ENCODE results near the gene E2F2. TPM values are rescaled to one million over a fixed set of nuclear protein-coding genes. Genes with fewer than 3 reads are reported as not detected.

Gene E2F2
- total RNA-seq, 1 donor from 2014 or later = 1.3 TPM

GRCh38 chr1:23472351-23473036 lies 58.5 kb downstream of the E2F2 start:
- no peaks in the 10 kb centered on the region for H3K27me3 Mint-ChIP-seq (ENCODE audit: unreplicated experiment)
- no peaks in the 10 kb centered on the region for H3K9me3 Mint-ChIP-seq (ENCODE audit: unreplicated experiment)

GRCh38 chr1:23471473-23472075 lies 59.5 kb downstream of the E2F2 start:
- Mint-ChIP-seq H3K4me3 (ENCODE audit: unreplicated experiment) (no peak overlapping the region), H3K9me3 (ENCODE audit: unreplicated experiment) (no peaks in the 10 kb centered on the region), H3K36me3 (ENCODE audit: unreplicated experiment) (no peaks in the 10 kb centered on the region), H3K27ac (ENCODE audit: unreplicated experiment) (no peak overlapping the region), H3K4me1 (ENCODE audit: unreplicated experiment) (peaks cover 21% of the 10 kb centered on the region), H3K27me3 (ENCODE audit: unreplicated experiment) (no peaks in the 10 kb centered on the region)
- DNase-seq (ENCODE audit: extremely low spot score, unreplicated experiment) = no peak
- TF ChIP-seq, protein P1, sequence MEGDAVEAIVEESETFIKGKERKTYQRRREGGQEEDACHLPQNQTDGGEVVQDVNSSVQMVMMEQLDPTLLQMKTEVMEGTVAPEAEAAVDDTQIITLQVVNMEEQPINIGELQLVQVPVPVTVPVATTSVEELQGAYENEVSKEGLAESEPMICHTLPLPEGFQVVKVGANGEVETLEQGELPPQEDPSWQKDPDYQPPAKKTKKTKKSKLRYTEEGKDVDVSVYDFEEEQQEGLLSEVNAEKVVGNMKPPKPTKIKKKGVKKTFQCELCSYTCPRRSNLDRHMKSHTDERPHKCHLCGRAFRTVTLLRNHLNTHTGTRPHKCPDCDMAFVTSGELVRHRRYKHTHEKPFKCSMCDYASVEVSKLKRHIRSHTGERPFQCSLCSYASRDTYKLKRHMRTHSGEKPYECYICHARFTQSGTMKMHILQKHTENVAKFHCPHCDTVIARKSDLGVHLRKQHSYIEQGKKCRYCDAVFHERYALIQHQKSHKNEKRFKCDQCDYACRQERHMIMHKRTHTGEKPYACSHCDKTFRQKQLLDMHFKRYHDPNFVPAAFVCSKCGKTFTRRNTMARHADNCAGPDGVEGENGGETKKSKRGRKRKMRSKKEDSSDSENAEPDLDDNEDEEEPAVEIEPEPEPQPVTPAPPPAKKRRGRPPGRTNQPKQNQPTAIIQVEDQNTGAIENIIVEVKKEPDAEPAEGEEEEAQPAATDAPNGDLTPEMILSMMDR (IDR thresholded peaks at IDR 0.05) = no peak

More at GRCh38 chr1:23472351-23473036, 58.5 kb downstream of the E2F2 start:
- TF ChIP-seq, protein P1 (IDR thresholded peaks at IDR 0.05) = no peak
- DNase-seq (ENCODE audit: extremely low spot score, unreplicated experiment) = no peak
- H3K36me3 Mint-ChIP-seq (ENCODE audit: unreplicated experiment) = no peaks in the 10 kb centered on the region
- H3K4me1 Mint-ChIP-seq (ENCODE audit: unreplicated experiment) = peaks cover 21% of the 10 kb centered on the region
- no peak overlapping the region for H3K27ac Mint-ChIP-seq (ENCODE audit: unreplicated experiment)
- H3K4me3 Mint-ChIP-seq (ENCODE audit: unreplicated experiment) = no peak overlapping the region

DNA sequence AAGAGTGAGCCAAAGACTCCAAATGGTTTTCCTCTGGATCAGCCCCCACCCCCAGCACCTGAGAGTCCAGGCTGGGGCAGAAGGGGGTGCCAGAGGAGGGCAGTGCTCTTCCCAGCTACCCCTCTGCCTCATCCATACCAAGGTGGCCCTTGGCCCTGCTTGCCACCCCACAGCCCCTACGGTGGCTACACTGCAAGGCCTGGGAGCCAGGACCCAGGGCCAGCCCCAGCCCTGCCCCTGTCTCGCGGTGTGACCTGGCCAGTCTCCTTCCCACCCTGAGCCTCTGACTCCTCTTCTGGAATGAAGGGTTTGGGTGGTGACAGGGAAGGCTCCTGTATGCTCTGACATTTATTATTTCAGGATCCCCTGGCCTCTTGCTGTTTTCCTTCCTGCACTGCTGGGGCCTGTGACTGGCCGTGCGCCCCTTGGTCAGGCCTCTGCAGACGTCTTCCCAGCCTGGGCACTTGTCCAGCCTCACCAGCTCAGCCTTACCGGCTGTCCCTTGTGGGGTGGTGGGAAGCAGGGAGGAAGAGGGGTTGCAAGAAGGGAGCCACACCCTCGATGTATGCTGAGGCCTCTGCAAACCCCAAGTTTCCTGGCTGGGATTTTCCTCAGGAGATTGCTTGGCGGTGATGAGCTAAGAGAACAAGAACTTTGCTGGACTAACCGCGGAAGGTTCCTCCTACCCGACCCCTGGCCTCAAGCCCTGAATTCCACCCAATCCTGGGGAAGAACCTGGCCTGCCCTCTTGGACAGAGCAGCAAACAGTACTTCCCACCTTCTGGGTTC lies 60.6 kb downstream of the E2F2 start:
- Mint-ChIP-seq H3K27me3 (ENCODE audit: unreplicated experiment) (no peaks in the 10 kb centered on the region), H3K36me3 (ENCODE audit: unreplicated experiment) (no peaks in the 10 kb centered on the region), H3K4me3 (ENCODE audit: unreplicated experiment) (no peak overlapping the region), H3K27ac (ENCODE audit: unreplicated experiment) (no peak overlapping the region), H3K9me3 (ENCODE audit: unreplicated experiment) (no peaks in the 10 kb centered on the region), H3K4me1 (ENCODE audit: unreplicated experiment) (peaks cover 23% of the 10 kb centered on the region)
- no peak for DNase-seq (ENCODE audit: extremely low spot score, unreplicated experiment)
- TF ChIP-seq, protein P1 (IDR thresholded peaks at IDR 0.05) = no peak

GRCh38 chr1:23469372-23469982 lies 61.6 kb downstream of the E2F2 start:
- Mint-ChIP-seq H3K36me3 (ENCODE audit: unreplicated experiment) (no peaks in the 10 kb centered on the region), H3K27me3 (ENCODE audit: unreplicated experiment) (no peaks in the 10 kb centered on the region), H3K4me1 (ENCODE audit: unreplicated experiment) (peaks cover 17% of the 10 kb centered on the region), H3K4me3 (ENCODE audit: unreplicated experiment) (no peak overlapping the region), H3K27ac (ENCODE audit: unreplicated experiment) (no peak overlapping the region), H3K9me3 (ENCODE audit: unreplicated experiment) (no peaks in the 10 kb centered on the region)
- TF ChIP-seq, protein P1 (IDR thresholded peaks at IDR 0.05) = no peak
- no peak for DNase-seq (ENCODE audit: extremely low spot score, unreplicated experiment)

Data from osteocyte (in vitro differentiated cells).